PC-9 (cell line): Measurements from ENCODE around the gene GBGT1. TPM values are rescaled to one million over a fixed set of nuclear protein-coding genes. Genes with fewer than 3 reads are reported as not detected.

ENCODE experiments used
- BruUV-seq: library from RNA; stranded (reverse); fragments of 400-500 nt; replicated peaks from 2 replicates; lab custom pipeline; 2021; lab: Mats Ljungman, UMichigan
- CTCF ChIA-PET: fragments of 300-600 bp; sonication (Branson Sonifier 250); formaldehyde crosslinking; loops from one replicate; lab custom pipeline; 2022; ENCODE audit warnings: antibody characterized with exemption; lab: Charles Lee
- POLR2A ChIA-PET: fragments of 300-600 bp; sonication (Branson Sonifier 250); formaldehyde crosslinking; loops from one replicate; lab custom pipeline; 2022; ENCODE audit warnings: antibody characterized with exemption; ENCODE audit not compliant: unreplicated experiment; lab: Charles Lee
- DNase-seq, 2 experiments: peaks; one replicate each; pipeline versions ENCODE4 v3.0.0 to v3.0.0-alpha.2; 2015 to 2022; ENCODE audit warnings: mixed read lengths in 1 of 2
- H2AFZ ChIP-seq: fragments of 200-600 bp; sonication (generic); 2 replicates; pipeline ENCODE4 v1.8.1; 2017; ENCODE audit warnings: antibody characterized with exemption
- H3F3A ChIP-seq: fragments of 200-600 bp; sonication (generic); 2 replicates; pipeline ENCODE4 v1.8.1; 2017; ENCODE audit warnings: antibody characterized with exemption, mild to moderate bottlenecking, low read depth; ENCODE audit not compliant: insufficient read depth
- H3K27ac ChIP-seq: fragments of 200-600 bp; sonication (generic); 2 replicates; pipeline ENCODE4 v1.6.1; 2016; ENCODE audit warnings: mixed run types
- H3K27me3 ChIP-seq: fragments of 200-600 bp; sonication (generic); 2 replicates; pipeline ENCODE4 v1.6.1; 2016; ENCODE audit warnings: low read depth, mixed run types; ENCODE audit not compliant: insufficient read depth
- H3K36me3 ChIP-seq: fragments of 200-600 bp; sonication (generic); 2 replicates; pipeline ENCODE4 v1.6.1; 2016; ENCODE audit warnings: low read depth, mixed run types
- H3K4me1 ChIP-seq: fragments of 200-600 bp; sonication (generic); replicated peaks from 2 replicates; pipeline ENCODE4 v1.6.1; 2016; ENCODE audit warnings: mixed run types; ENCODE audit not compliant: insufficient read depth
- H3K4me2 ChIP-seq: fragments of 200-600 bp; sonication (generic); 2 replicates; pipeline ENCODE4 v1.6.1; 2017; ENCODE audit warnings: mixed run types
- H3K4me3 ChIP-seq: fragments of 200-600 bp; sonication (generic); 2 replicates; pipeline ENCODE4 v1.6.1; 2016; ENCODE audit warnings: mixed run types
- H3K79me2 ChIP-seq: fragments of 200-600 bp; sonication (generic); 2 replicates; pipeline ENCODE4 v1.6.1; 2017; ENCODE audit warnings: low read depth, mixed run types
- H3K9me2 ChIP-seq: fragments of 200-600 bp; sonication (generic); 2 replicates; pipeline ENCODE4 v1.8.1; 2017; ENCODE audit warnings: mild to moderate bottlenecking; ENCODE audit not compliant: insufficient read depth
- H3K9me3 ChIP-seq: fragments of 200-600 bp; sonication (generic); 2 replicates; pipeline ENCODE4 v1.8.1; 2016; ENCODE audit warnings: low read depth; ENCODE audit not compliant: insufficient read depth
- H4K20me1 ChIP-seq: fragments of 200-600 bp; sonication (generic); 2 replicates; pipeline ENCODE4 v1.8.1; 2017; ENCODE audit not compliant: insufficient read depth
- EZH2 ChIP-seq: fragments of 200-600 bp; sonication (generic); IDR thresholded peaks from 2 replicates; pipeline ENCODE4 v1.8.0; 2017; ENCODE audit warnings: antibody characterized with exemption, low read depth
- intact Hi-C: fragments of 100-400 bp; cut with micrococcal nuclease; formaldehyde crosslinking; loops from one replicate; pipeline ENCODE4 v1.10.0; 2022; ENCODE audit not compliant: unreplicated experiment
- total RNA-seq: library from RNA; stranded (reverse); gene quantifications from 2 replicates; pipeline ENCODE4 v1.2.3, GENCODE V29; 2021
- TF ChIP-seq, protein P1 (sequence below): fragments of 200-600 bp; sonication (generic); conservative IDR thresholded peaks from 2 replicates; pipeline ENCODE4 v1.6.1; 2017; ENCODE audit warnings: mixed run types, antibody characterized with exemption, mild to moderate bottlenecking, moderate library complexity

The GBGT1 gene
- total RNA-seq, 1 experiment from 2014 or later, result 1.2 TPM

GRCh38 chr9:133127340-133127981 is 36.3 kb downstream of the GBGT1 start:
- H3K27ac ChIP-seq, result no peak overlapping the region
- H3K4me2 ChIP-seq, result no peak overlapping the region; the same call in 1 of the 2 replicates
- no peaks in the 10 kb centered on the region for H3K27me3 ChIP-seq
- H3K79me2 ChIP-seq, result peaks cover 27% of the 10 kb centered on the region
- peak; percentile 69 to 94 for DNase-seq
- no peaks in the 10 kb centered on the region for H3K9me3 ChIP-seq
- H3K36me3 ChIP-seq, result no peaks in the 10 kb centered on the region
- intact Hi-C loops, result loop anchor here (1.0 kb wide), 1 partner anchor 8 kb away; no protein-coding TSS in a partner anchor
- H3F3A ChIP-seq, result no peaks in the 10 kb centered on the region; the same call in 1 of the 2 replicates
- ChIA-PET CTCF (interaction anchor here (1.0 to 2.0 kb wide), 2 partner anchors 17 to 20 kb away, joined by 3 to 6 read pairs; no protein-coding TSS in a partner anchor), POLR2A (interaction anchor here (0.6 kb wide), 2 partner anchors 17 to 24 kb away, joined by 3 to 4 read pairs; no protein-coding TSS in a partner anchor)
- no peaks in the 10 kb centered on the region for H3K9me2 ChIP-seq
- H3K4me1 ChIP-seq, result peaks cover 29% of the 10 kb centered on the region
- no peaks in the 10 kb centered on the region for H4K20me1 ChIP-seq
- no TSS peak for BruUV-seq
- no peak overlapping the region for H3K4me3 ChIP-seq
- H2AFZ ChIP-seq, result no peak overlapping the region
- TF ChIP-seq, protein P1, sequence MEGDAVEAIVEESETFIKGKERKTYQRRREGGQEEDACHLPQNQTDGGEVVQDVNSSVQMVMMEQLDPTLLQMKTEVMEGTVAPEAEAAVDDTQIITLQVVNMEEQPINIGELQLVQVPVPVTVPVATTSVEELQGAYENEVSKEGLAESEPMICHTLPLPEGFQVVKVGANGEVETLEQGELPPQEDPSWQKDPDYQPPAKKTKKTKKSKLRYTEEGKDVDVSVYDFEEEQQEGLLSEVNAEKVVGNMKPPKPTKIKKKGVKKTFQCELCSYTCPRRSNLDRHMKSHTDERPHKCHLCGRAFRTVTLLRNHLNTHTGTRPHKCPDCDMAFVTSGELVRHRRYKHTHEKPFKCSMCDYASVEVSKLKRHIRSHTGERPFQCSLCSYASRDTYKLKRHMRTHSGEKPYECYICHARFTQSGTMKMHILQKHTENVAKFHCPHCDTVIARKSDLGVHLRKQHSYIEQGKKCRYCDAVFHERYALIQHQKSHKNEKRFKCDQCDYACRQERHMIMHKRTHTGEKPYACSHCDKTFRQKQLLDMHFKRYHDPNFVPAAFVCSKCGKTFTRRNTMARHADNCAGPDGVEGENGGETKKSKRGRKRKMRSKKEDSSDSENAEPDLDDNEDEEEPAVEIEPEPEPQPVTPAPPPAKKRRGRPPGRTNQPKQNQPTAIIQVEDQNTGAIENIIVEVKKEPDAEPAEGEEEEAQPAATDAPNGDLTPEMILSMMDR, result no peak
- no peak for TF ChIP-seq EZH2

- CTCF ChIA-PET, result interaction anchor here (1.0 to 2.0 kb wide), 2 partner anchors 17 to 21 kb away, joined by 3 to 6 read pairs; no protein-coding TSS in a partner anchor
Measured at GRCh38 chr9:133126697-133127339, 36.9 kb downstream of the GBGT1 start.

More at GRCh38 chr9:133126697-133127339, 36.9 kb downstream of the GBGT1 start:
- DNase-seq, result no peak
- Histone ChIP-seq H3K36me3 (no peaks in the 10 kb centered on the region), H3K4me3 (no peak overlapping the region), H3K9me2 (no peaks in the 10 kb centered on the region), H3K9me3 (no peaks in the 10 kb centered on the region), H3K4me2 (no peak overlapping the region; the same call in 1 of the 2 replicates), H3F3A (peaks cover 6% of the 10 kb centered on the region; the same call in 1 of the 2 replicates), H4K20me1 (no peaks in the 10 kb centered on the region), H3K79me2 (peaks cover 21% of the 10 kb centered on the region), H2AFZ (no peak overlapping the region), H3K4me1 (peaks cover 32% of the 10 kb centered on the region), H3K27ac (no peak overlapping the region), H3K27me3 (no peaks in the 10 kb centered on the region)
- BruUV-seq, result no TSS peak
- TF ChIP-seq, protein P1, result no peak
- no peak for TF ChIP-seq EZH2
- POLR2A ChIA-PET, result interaction anchor here (0.6 kb wide), 2 partner anchors 18 to 24 kb away, joined by 3 to 4 read pairs; no protein-coding TSS in a partner anchor
- intact Hi-C loops, result loop anchor here (1.0 kb wide), 1 partner anchor 8 kb away; no protein-coding TSS in a partner anchor
